ENCODE measurements around the gene RALGDS. TPM values are rescaled to one million over a fixed set of nuclear protein-coding genes. Genes with fewer than 3 reads are reported as not detected.

The RALGDS gene
- total and polyA plus RNA-seq, 9 of the 15 experiments (the other 6 are each of a cell fraction or from before 2014, with no cell fraction given), result 0.75 to 43.3 (median 27.1) TPM

DNA sequence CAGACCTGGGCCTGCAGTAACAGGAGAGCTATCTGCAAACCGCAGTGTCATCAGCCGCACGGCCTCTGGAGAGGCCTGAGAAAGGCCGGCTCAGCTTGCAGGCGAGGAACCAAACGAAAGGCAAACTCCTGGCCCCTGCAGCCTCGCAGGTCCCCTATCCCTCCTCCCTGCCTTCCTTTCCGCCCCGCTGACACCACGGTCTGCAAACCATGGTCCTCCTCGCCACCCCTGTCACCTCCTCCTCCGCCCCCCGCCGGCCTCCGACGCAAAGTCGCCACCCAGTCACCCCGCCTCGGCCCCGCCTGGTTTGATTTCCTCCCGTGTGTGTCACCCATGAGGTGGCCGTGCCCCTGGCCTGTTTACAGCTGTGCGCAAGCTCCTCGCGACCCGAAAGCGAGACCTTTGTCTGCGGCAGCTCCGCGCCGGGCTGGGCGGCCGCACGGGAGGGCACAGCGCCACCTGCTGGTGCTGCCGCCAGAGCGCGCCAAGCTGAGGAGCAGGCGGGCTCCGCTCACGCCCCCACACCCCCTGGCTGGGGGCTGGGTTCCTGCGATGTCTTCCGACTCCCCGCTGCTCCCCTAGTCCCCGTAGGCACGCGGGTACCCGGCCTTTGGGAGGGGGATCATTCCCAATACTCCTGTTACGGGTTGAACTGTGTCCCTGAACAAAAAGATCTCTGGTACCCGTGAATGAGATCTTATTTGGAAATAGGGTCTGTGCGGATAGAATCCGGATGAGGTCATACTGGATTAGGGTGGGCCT lies 23.3 kb upstream of the RALGDS start (continued):
- TF ChIP-seq, protein P1, sequence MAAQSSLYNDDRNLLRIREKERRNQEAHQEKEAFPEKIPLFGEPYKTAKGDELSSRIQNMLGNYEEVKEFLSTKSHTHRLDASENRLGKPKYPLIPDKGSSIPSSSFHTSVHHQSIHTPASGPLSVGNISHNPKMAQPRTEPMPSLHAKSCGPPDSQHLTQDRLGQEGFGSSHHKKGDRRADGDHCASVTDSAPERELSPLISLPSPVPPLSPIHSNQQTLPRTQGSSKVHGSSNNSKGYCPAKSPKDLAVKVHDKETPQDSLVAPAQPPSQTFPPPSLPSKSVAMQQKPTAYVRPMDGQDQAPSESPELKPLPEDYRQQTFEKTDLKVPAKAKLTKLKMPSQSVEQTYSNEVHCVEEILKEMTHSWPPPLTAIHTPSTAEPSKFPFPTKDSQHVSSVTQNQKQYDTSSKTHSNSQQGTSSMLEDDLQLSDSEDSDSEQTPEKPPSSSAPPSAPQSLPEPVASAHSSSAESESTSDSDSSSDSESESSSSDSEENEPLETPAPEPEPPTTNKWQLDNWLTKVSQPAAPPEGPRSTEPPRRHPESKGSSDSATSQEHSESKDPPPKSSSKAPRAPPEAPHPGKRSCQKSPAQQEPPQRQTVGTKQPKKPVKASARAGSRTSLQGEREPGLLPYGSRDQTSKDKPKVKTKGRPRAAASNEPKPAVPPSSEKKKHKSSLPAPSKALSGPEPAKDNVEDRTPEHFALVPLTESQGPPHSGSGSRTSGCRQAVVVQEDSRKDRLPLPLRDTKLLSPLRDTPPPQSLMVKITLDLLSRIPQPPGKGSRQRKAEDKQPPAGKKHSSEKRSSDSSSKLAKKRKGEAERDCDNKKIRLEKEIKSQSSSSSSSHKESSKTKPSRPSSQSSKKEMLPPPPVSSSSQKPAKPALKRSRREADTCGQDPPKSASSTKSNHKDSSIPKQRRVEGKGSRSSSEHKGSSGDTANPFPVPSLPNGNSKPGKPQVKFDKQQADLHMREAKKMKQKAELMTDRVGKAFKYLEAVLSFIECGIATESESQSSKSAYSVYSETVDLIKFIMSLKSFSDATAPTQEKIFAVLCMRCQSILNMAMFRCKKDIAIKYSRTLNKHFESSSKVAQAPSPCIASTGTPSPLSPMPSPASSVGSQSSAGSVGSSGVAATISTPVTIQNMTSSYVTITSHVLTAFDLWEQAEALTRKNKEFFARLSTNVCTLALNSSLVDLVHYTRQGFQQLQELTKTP (IDR thresholded peaks at IDR 0.05; ENCODE audit: low read depth in 1 of 2, partially characterized antibody in 2 of 2), result no peak
- TF ChIP-seq MED1 (CRISPR knock-in tag; IDR thresholded peaks at IDR 0.05; ENCODE audit: borderline replicate concordance) (no peak), SETDB1 (IDR thresholded peaks at IDR 0.05; ENCODE audit: low read length) (no peak), ILF3 (IDR thresholded peaks at IDR 0.05; ENCODE audit: borderline replicate concordance) (no peak), E4F1 (CRISPR knock-in tag; IDR thresholded peaks at IDR 0.05; ENCODE audit: borderline replicate concordance) (no peak), ZNF347 (CRISPR knock-in tag; IDR thresholded peaks at IDR 0.05; ENCODE audit: low read depth) (no peak), ZNF140 (CRISPR knock-in tag; IDR thresholded peaks at IDR 0.05) (no peak), ZNF695 (CRISPR knock-in tag; IDR thresholded peaks at IDR 0.05) (no peak), PYGO2 (tag; IDR thresholded peaks at IDR 0.05) (no peak), KDM4B (IDR thresholded peaks at IDR 0.05; ENCODE audit: borderline replicate concordance in 2 of 2, low read depth in 1 of 2) (no peak; a peak in 1 of 4 replicates), ZNF707 (CRISPR knock-in tag; conservative IDR thresholded peaks at IDR 0.05) (no peak), CBX3 (IDR thresholded peaks at IDR 0.05; ENCODE audit: borderline replicate concordance in 1 of 2, low read length in 2 of 2) (no peak; a peak in 1 of 3 replicates), ZNF124 (CRISPR knock-in tag; IDR thresholded peaks at IDR 0.05) (0 out of 2 replicates have a peak, but pooled peaks have one; percentile 61), CREB3 (tag; conservative IDR thresholded peaks at IDR 0.05; ENCODE audit: low read depth) (no peak), TBL1XR1 (IDR thresholded peaks at IDR 0.05; ENCODE audit: low read length in 2 of 2) (no peak), ZNF75A (CRISPR knock-in tag; IDR thresholded peaks at IDR 0.05) (no peak), FIP1L1 (IDR thresholded peaks at IDR 0.05; ENCODE audit: low read depth, low read length, poor library complexity, severe bottlenecking) (peak; percentile 69), ETS2 (tag; IDR thresholded peaks at IDR 0.05; ENCODE audit: borderline replicate concordance, poor library complexity, severe bottlenecking) (no peak)
- TF ChIP-seq, protein P2, sequence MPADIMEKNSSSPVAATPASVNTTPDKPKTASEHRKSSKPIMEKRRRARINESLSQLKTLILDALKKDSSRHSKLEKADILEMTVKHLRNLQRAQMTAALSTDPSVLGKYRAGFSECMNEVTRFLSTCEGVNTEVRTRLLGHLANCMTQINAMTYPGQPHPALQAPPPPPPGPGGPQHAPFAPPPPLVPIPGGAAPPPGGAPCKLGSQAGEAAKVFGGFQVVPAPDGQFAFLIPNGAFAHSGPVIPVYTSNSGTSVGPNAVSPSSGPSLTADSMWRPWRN (IDR thresholded peaks at IDR 0.05; ENCODE audit: low read depth), result no peak
